Activated naive CD4-positive, alpha-beta T cell treated with anti-CD3 and anti-CD28 coated beads, Interleukin-2, amount 50 U/mL, for 72 hours (primary cell): ENCODE data around the gene CNOT3. TPM values are rescaled to one million over a fixed set of nuclear protein-coding genes. Genes with fewer than 3 reads are reported as not detected.
"Not testable (repeated sequence)": the region's sequence is repeated elsewhere in the genome, so short reads cannot be mapped to it uniquely, and the experiment has no call there.

ENCODE experiments used
- ATAC-seq, 2 donors: fragments of 150-1000 bp; cut with Tn5 transposase; 2 replicates each; pipeline ENCODE4 v1.10.0; 2021; ENCODE audit warnings: mild to moderate bottlenecking in 2 of 2, moderate library complexity in 2 of 2
- DNase-seq, 2 donors: peaks; one replicate each; pipeline ENCODE4 v3.0.0; 2021 to 2022; ENCODE audit warnings: low spot score in 2 of 2
- H3K27ac Mint-ChIP-seq, 2 donors: one replicate each; pipeline ENCODE4 v1.8.0; 2022; ENCODE audit warnings: mild to moderate bottlenecking in 2 of 2, mixed read lengths in 2 of 2
- H3K36me3 Mint-ChIP-seq, 2 donors: one replicate each; pipeline ENCODE4 v1.8.0; 2022; ENCODE audit warnings: mixed read lengths in 2 of 2
- H3K9me3 Mint-ChIP-seq, 2 donors: one replicate each; pipeline ENCODE4 v1.8.0; 2022; ENCODE audit warnings: mixed read lengths in 2 of 2
- total RNA-seq, 2 donors: library from RNA; stranded (reverse); gene quantifications; one replicate each; pipeline ENCODE4 v1.2.3, GENCODE V29; 2022

CNOT3 gene
- total RNA-seq, 2 donors from 2014 or later, result 57.3 to 59.9 TPM

DNA sequence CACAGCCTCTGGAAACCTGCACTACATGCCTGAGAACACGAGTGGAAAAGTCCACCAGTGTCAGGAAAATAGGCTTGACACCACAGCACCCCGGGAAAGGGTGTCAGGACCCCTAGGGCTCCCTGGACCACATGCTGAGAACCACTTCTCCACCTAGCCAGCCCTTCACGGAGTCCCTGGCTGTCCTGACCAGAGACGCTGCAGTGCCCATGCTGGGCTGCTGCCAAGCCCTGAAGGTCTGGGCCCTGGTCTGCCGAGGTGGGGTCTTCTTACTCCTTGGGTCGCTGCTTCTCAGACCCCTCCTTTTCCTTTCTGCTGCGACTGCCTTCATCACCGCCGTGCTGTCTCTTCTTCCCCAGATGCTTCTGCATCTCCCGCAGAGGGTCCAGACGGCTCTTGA lies 18.9 kb downstream of the CNOT3 start:
- no peaks in the 10 kb centered on the region for H3K9me3 Mint-ChIP-seq
- no peak for ATAC-seq
- peaks cover 15 to 30% of the 10 kb centered on the region in 2 donors for H3K36me3 Mint-ChIP-seq
- peak overlapping the region; percentile 67 to 93 for H3K27ac Mint-ChIP-seq
- DNase-seq, result no peak

DNA sequence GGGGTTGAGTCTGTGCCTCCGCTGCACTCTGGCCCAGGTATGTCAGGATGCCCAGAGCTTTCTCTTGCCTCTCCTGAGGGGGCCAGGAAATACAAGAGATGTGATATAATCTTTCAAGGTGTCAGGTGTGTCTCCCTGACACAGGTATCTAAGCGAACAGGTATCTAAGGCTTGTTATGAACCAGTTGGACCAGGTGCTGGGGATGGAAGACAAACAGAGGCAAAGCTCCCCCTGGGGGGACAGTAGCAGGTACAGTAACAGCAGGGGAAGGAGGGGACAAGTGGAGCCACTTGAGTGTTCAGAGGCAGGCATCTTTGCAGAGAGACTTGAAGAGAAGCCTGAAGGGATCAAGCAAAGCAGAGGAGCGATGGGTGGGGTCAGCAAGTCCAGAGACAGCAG lies 19.4 kb downstream of the CNOT3 start:
- DNase-seq (no peak), ATAC-seq (no peak)
- Mint-ChIP-seq H3K9me3 (no peaks in the 10 kb centered on the region), H3K36me3 (peaks cover 15 to 30% of the 10 kb centered on the region in 2 donors), H3K27ac (peak overlapping the region; percentile 67 to 93)

DNA sequence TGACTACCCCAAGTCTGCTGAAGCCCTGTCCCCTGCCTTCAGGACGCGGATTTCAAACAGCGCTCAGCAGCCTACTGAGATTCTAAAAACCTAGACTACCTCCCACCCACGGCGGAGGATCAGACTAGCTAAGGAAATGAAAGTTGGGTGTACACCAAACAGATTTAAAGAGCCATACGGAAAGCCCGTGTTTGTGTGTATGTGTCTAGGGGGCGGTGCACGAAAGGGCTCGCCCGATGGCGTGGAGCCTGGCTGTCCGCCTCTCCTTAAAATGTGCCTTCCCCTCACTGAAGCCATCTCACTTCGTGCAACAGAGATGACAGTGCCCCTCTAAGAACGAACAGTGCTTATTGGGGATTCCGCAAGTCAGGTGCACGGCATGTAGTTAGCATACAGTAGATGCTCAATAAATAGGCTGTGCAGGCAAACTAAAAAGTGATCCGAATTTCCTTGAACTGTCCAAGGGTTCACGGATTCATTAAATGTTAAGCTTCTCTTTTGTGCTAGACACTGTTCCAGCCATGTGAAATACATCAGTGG lies 21.3 kb downstream of the CNOT3 start:
- Mint-ChIP-seq H3K27ac (peak overlapping the region; percentile 93), H3K36me3 (peaks cover 15 to 21% of the 10 kb centered on the region in 2 donors), H3K9me3 (no peaks in the 10 kb centered on the region)
- DNase-seq, result peak in 1 of 2 donors; percentile 41
- ATAC-seq, result no peak

DNA sequence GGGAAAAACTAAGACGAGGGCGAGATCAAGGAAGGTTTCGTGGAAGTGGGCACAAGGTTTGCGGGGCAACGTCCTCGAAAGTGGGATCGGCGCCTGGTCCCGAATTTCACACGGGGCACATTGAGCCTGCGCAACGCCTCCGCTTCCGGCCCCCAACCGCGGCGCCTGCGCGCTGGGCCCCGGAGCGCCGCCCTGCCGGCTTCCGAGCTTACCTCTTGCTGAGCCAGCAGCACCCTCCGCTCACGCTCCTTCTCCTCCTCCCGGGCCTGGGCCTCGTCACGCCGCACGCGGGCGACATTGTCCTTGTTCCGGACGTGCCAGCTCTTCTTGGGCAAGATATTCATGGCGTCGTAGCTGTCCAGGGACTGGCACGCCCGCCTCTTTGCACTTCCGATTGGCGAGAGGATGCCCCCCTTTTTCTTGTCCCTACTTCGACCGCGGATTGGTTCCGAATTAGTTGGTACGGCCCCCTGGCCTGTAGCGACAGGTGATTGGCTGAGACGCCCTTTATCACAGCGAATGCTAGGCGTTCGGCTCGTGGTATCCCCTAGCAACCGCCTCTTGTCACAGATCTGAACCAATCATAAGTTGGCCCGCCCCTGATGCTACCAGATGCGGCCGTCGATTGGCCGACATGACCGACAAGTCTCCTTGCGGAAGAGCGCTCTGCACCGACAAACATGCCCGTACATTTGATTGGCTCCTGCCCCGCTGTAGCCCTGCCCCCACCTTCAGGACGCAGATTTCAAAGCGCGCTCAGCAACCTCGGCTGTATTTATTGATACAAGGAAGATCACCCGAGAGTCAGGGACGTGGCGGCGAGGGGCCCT lies 22.0 kb downstream of the CNOT3 start, which contains the start of gene LENG1:
Gene LENG1 (minus strand): TSS at position 370 of the 830 bp plus-strand sequence. CDS start 26 bp downstream, at position 344.
- H3K9me3 Mint-ChIP-seq, result no peaks in the 10 kb centered on the region
- H3K27ac Mint-ChIP-seq, result peak within 1 kb of the TSS; percentile 93 to 99
- peak; percentile 96 to 99 for DNase-seq
- peak; percentile 92 to 94 for ATAC-seq
- H3K36me3 Mint-ChIP-seq, result peaks cover 12 to 15% of the 10 kb centered on the region in 2 donors

DNA sequence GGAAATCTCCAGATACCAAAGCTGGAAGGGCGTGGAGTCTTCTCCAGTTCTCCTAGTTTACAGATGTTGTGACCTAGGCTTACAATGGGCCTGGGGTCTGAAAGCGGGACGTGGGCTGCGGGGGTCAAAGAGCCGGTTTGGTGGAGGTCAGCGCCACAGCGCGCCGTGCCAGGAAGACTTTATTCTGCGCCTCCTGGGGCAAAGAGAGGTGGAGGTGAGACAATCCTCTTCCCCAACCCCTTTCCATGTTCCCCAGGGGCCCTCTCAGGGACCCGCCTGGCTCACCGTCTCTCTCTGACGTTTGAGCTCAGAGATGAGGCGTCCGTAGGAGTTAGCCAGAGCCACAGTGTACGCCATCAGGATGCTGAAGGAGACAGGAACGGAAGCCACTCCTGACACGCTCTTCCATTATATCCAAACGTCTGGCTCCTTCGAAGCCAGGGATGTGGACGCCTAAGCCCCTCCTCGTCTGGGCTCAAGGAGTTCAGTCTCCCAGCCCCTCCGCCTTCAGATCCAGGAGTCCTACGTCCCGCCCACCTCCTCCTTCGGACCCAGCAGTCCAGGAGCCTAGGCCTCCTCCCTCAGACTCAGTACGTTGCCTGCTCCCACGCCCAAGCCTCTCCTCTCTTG lies 22.7 kb downstream of the CNOT3 start:
- ATAC-seq, result no peak
- DNase-seq, result no peak
- Mint-ChIP-seq H3K36me3 (peaks cover 9 to 10% of the 10 kb centered on the region in 2 donors), H3K9me3 (no peaks in the 10 kb centered on the region), H3K27ac (peak overlapping the region; percentile 93 to 99)

DNA sequence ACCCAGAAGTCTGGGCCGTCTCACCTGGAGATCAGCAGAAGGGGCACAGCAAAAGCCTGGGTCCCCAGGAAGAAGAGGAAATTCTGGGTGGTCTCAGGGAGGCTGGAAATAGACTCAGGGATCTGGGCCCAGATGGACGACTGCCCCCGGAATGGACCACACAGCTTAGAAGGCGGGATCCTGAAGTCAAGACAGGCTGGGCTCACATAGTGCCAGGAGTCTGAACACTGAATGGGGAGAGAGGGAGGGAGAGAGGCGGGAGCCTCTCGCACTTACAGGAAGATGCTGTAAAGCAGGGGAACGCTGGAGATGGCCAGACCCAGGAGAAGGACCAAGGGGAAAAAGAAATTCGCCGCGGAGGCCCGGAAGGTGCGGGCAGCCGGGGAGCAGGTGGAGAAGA lies 23.3 kb downstream of the CNOT3 start:
- no peak for DNase-seq
- H3K9me3 Mint-ChIP-seq, result no peaks in the 10 kb centered on the region
- H3K36me3 Mint-ChIP-seq, result peaks cover 8 to 9% of the 10 kb centered on the region in 2 donors
- peak overlapping the region; percentile 93 to 99 for H3K27ac Mint-ChIP-seq
- ATAC-seq, result no peak

DNA sequence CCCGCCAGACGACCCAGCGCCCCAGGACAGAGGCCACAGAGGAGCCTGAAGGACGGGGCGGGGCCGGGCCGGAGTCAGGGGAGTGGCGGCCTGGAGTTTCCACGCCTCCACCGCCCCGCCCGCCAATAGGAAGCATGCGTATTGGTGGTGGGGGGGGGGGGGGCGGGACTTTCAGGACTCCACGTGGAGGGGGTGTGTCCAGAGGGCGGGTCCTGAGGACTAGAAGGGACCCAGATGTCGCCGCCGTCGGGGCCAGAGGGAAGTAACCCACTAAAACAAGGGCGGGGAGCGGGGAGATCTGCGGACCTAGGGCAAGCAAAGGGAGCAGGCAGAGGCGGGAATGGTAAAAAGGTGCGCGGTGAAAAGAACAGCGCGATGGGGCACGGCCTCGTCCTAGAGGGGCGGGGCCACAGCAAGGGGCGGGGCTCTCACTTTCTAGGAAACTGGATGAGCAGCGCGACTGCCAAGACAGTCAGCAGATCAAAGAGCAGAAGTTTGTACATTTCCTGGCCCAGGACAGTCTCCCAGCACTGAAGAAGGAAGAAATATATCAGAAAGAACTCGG lies 24.8 kb downstream of the CNOT3 start:
- peak overlapping the region in 1 of 2 donors; percentile 93 for H3K27ac Mint-ChIP-seq

DNA sequence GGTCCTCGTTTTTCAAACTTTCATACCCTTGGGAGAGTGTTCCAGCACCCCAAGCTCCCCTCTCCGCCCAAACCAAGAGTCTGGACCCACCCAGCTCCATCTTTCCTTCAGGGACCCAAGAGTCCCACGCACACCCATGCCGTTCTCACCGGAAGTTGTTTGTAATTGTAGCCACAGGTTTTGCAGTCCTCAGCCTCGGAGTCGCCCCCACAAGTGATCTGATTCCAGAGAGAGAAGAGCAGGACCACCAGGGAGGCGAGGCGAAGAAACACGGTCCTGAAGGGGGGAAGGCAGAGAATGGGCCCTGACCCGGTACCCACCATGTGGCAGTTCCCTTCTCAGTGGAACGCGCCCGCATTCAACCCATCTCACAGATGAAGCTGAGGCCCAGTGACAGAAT lies 25.3 kb downstream of the CNOT3 start:
- H3K27ac Mint-ChIP-seq, result no peak overlapping the region
- H3K36me3 Mint-ChIP-seq, result peaks cover 4 to 6% of the 10 kb centered on the region in 2 donors
- H3K9me3 Mint-ChIP-seq, result no peaks in the 10 kb centered on the region
- ATAC-seq (no peak), DNase-seq (no peak)

More for the DNA sequence above, 24.8 kb downstream of the CNOT3 start:
- Mint-ChIP-seq H3K9me3 (no peaks in the 10 kb centered on the region), H3K36me3 (peaks cover 4 to 6% of the 10 kb centered on the region in 2 donors)
- peak; percentile 72 to 76 for DNase-seq
- peak in 1 of 2 donors; percentile 31 for ATAC-seq

DNA sequence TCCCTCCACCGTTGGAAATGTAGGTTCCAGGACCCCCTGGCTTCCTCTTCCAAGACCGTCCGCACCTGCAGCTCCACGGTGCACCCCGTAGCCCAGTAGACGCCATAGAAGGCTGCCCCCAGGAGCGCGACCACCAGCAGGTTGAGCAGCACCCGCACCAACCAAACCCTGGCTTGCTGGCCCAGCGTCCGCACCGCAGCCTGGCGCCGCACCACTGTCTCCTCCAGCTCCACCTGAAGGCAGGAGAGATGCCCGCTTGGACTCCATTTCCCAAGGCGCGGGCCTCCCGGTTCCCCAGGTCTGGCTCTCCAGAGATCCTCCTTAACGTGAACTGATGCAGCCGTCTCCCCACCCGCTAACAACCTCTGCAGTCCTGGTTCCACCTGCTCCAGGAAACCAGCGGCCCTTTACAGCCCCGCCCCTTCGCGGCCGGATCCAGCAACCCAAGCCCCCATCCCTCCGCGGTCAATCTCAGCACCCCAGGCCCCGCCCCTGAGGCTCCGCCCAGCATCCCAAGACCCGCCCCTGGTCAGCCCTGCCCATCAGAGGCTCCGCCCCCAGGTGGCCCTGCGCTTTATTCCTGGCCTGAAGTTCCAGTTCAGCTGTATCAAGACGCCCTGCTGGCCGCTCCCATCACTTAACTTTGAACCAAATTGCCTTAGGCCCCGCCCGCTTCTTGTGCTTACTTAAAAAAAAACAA lies 27.0 kb downstream of the CNOT3 start:
- Mint-ChIP-seq H3K9me3 (no peaks in the 10 kb centered on the region), H3K36me3 (peaks cover 2 to 6% of the 10 kb centered on the region in 2 donors), H3K27ac (no peak overlapping the region)
- no peak for ATAC-seq
- DNase-seq, result peak in 1 of 2 donors; percentile 65

DNA sequence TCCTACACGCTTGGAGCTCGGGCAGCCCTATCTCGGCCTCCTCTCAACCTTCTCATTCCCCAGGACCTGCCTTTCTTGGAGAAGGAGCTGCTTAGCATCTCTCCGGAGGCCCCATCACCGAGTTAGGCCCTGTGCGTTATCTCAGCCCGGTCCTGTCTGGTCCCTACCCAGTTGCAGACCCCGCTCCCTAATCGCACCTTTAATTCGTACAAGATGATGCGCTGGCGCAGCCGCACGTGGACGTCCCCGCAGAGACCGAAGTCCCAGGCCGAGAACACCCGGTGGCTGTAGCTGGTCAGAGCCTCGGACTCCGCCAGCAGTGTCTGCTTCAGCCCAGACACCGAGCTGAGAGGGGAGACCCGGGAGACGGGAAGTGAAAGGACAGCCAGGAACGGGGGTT lies 27.7 kb downstream of the CNOT3 start:
- no peak for ATAC-seq
- no peak for DNase-seq
- no peak overlapping the region for H3K27ac Mint-ChIP-seq
- no peaks in the 10 kb centered on the region for H3K9me3 Mint-ChIP-seq
- peaks cover 0 to 6% of the 10 kb centered on the region in 2 donors for H3K36me3 Mint-ChIP-seq

DNA sequence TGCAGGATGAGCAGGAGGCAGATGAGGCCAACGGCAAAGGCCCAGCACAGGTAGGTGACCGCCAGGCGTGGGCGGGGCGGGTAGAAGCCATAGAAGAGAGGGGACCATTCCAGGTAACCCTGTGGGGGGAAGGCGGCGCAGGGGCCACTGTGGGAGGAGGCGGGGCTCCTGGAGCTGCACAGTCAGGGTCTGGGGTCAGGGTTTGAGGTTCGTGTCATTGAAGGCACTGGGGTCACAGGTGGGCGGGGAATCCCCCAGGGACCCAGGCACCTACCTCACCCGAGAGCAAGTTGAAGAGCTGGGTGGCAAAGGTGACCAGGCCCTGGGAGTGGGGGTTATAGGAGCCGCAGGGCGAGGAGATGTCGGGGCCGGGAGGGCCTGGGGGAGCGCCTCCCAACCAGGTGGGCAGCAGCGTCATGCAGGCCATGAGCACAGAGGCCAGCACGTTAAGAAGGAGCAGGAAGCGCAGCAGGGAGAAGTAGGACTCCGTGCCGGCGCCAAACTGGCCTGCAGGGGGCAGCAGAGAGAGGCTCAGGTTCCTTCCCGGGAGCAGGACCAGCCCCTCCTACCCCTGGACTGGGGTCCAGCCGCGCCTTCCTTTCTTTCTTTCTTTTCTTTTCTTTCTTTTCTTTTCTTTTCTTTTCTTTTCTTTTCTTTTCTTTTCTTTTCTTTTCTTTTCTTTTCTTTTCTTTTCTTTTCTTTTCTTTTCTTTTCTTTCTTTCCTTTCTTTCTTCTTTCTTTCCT lies 30.8 kb downstream of the CNOT3 start:
- no peaks in the 10 kb centered on the region for H3K36me3 Mint-ChIP-seq
- H3K27ac Mint-ChIP-seq, result no peak overlapping the region
- peak; percentile 84 to 97 for DNase-seq
- peak; percentile 89 to 91 for ATAC-seq
- H3K9me3 Mint-ChIP-seq, result no peaks in the 10 kb centered on the region

DNA sequence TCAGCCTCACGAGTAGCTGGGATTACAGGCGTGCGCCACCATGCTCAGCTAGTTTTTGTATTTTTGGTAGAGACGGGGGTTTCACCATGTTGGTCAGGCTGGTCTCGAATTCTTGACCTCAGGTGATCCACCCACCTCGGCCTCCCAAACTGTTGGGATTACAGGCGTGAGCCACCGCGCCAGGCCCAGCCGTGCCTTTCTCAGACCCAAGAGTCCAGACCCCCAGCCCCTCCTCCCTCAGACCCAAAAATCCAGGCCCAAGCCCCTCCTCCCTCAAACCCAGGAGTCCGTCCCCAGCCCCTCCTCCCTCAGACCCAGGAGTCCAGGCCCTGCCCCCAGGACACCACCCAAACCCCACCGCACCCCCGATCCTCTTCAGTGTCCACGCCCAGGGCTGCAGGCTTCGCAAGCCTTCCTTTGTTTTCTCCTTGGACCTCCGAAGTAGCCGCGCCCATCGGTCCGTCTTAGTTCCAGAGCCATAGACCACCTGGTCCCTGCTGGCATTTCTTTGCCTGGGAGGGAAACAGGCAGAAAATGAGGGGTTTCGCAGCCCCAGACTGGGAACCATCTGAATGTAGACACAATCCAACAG lies 31.7 kb downstream of the CNOT3 start:
- Mint-ChIP-seq H3K27ac (no peak overlapping the region), H3K36me3 (no peaks in the 10 kb centered on the region), H3K9me3 (no peaks in the 10 kb centered on the region)
- DNase-seq, result no peak
- no peak for ATAC-seq

DNA sequence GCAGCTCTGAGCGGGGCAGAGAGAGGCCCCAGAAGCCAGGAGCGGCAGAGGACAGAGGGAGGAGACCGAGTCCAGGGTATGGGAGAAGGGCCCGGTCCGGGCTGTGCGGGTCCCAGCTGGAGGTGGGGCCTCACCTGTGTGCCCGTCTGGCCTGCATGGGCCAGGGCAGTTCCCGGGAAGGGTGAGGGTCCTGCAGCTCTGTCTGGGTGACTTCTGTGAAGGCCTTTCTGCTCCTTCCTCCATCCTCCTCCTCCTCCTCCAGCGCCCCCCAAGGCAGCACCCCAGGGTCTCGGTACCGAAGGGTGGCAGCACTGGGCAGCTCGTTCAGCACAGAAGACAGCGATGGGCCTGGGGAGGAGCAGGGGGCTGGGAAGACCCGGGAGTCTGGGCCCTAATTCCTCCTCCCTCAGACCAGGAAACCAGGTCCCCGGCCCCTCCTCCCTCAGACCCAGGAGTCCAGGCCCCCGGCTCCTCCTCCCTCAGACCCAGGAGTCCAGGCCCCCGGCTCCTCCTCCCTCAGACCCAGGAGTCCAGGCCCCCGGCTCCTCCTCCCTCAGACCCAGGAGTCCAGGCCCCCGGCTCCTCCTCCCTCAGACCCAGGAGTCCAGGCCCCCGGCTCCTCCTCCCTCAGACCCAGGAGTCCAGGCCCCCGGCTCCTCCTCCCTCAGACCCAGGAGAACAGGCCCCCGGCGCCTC lies 34.3 kb downstream of the CNOT3 start:
- ATAC-seq, H3K36me3 Mint-ChIP-seq: not testable (repeated sequence)

DNA sequence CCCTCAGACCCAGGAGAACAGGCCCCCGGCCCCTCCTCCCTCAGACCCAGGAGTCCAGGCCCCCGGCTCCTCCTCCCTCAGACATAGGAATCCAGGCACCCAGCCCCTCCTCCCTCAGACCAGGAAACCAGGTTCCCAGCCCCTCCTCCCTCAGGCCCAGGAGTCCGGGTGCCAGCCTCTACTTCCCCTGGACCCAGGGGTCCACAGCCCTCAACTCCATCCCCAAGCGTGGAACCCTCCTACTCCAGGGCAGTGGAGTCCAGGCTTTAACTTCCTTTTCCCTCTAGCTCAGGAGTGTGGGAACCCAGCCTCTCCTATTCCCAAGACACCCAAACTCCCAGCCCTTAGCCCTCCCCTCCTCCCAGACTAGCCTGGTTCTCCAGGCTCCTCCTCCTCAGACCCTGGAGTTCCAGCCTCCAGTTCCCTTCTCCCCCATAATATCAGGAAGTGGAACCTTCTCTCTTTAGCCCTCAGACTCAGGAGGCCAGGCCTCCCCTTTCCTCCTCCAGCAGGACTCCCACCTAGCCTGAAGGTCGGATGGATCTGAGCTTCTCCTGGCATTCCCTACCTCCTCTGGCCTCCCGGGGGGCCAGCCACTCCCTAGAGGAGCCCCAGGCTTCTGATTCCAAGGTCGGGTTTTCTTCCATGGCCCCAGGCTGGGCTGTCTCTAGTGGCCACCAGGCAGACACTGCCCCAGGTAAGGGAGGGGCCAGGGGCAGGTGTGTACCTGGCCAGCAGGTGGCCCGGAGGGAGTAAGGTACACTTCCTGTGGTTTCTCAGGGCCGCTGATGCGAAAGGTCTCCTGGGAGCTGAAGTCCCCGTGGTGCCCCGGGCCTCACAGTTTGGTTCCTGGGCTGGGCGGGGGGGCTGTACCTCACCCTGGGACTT lies 35.2 kb downstream of the CNOT3 start, which contains the start of gene TMC4:
Gene TMC4 (minus strand): TSS at position 690 of the 888 bp plus-strand sequence. CDS start 43 bp downstream, at position 647.
- ATAC-seq (peak in 1 of 2 donors; percentile 13), DNase-seq (no peak)
- Mint-ChIP-seq H3K27ac (peak within 1 kb of the TSS in 1 of 2 donors; percentile 39), H3K36me3 (no peaks in the 10 kb centered on the region), H3K9me3 (no peaks in the 10 kb centered on the region)

More for the DNA sequence above, 34.3 kb downstream of the CNOT3 start:
- DNase-seq, H3K9me3 Mint-ChIP-seq, H3K27ac Mint-ChIP-seq: not testable (repeated sequence)
